ENCODE data around the gene MGAT1.
"Not testable (repeated sequence)": the region's sequence is repeated elsewhere in the genome, so short reads cannot be mapped to it uniquely, and the experiment has no call there.

MGAT1 gene

DNA sequence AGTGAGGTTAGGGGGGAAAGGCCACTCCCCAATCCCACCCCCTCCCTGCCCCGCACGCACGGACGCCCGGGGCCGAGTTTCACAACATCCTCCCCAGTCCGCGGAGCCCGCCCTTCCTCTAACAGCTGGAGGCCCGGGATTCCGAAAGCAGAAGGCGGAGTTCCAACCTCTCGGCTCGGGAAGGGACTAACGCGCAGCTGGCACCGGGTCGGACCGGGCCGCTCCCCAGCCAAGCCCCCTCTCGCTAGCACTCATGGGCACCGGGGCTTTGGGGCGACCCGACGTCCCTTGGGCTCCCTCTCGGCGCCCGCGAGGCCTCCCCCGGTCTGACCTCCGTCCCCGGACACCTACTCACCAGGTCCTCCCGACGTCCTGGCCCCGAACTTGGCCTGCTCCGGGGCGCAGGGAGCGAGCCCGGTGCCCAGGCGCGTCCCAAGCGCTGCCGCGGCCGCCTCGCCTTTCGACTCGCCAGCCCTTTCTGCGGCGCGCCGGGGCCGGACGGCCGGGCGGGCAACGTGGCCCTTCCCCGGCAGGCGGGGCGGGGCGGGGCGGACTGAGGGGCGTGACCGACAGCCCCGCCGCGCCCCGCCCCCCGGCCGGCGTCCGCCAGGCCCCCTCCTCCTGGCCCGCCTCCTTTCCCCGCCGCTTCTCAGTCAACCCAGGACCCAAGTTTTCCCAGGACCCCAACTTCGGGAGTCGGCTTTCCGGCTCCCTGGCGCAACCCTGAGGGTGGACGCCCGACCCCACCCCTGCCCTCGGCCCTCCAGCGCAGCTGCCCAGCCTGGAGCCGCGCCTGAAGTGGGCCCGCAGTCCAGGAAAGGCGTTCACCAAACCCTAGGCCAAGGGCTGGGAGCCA is at the start of gene MGAT1:
TSS of gene MGAT1 (minus strand) at position 482 of the 856 bp plus-strand sequence. CDS start 9,835 bp downstream, outside the sequence.
- DNase-seq (ENCODE audit: low read depth), result peak; percentile 65

GRCh38 chr5:180850434-180851078 is 48.0 kb upstream of the MGAT1 start:
- DNase-seq (ENCODE audit: low read depth), result no peak

DNA sequence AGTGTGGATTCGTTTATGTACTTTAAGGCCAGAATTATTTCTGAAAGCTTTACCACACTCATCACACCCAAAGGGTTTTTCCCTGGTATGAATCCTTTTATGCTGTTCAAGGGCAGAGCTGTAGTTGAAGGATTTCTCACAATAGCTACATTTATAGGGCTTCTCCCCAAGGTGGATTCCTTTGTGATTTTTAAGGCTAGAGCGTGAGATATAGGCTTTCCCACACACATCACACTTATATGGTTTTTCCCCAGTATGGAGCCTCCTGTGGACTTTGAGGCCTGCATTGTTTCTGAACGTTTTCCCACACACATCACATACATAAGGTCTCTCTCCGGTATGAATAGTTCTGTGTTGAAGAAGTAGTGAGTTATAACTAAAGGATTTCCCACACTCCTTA is 47.2 kb upstream of the MGAT1 start:
- no peak for DNase-seq (ENCODE audit: low read depth)

- DNase-seq (ENCODE audit: low read depth), result no peak
Observed at GRCh38 chr5:180848878-180849277, 46.3 kb upstream of the MGAT1 start.

DNA sequence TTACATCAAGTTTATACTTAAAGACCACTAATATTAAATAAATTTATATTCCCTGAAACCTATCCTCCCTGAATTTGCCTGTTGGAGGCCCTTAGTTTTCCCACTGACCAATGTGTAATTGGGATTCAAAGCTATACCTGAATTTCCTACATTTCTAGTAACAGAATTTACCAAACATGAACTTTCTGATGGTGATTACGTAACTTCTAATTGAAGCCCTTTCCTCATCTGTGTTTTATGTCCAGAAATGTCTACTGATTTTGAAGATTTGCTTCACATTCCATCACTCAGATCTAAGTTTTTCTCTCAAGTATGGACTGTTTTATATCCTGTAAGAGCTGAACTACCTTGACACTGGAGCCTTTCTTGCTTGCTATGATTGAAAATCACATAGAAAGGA is 45.7 kb upstream of the MGAT1 start:
- no peak for DNase-seq (ENCODE audit: low read depth)

DNA sequence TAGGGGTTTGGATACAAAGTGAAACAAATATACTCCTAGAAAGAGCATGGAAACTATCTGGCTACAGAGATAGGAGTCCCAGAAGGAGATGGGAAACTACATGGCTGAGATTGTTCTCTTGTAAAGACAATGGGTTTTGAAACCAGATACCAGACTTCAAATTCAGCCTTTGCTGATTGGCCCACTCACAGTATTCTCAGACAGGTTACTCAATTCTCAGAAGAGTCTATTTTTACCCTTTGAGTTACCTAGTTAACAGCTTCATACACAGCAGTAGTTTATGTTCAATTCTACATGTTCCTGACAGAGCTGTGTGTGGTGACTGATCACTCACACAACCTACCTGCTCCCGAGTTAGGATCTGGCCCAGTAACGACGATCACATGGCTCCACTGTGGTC is 44.4 kb upstream of the MGAT1 start:
- DNase-seq (ENCODE audit: low read depth), result no peak

DNA sequence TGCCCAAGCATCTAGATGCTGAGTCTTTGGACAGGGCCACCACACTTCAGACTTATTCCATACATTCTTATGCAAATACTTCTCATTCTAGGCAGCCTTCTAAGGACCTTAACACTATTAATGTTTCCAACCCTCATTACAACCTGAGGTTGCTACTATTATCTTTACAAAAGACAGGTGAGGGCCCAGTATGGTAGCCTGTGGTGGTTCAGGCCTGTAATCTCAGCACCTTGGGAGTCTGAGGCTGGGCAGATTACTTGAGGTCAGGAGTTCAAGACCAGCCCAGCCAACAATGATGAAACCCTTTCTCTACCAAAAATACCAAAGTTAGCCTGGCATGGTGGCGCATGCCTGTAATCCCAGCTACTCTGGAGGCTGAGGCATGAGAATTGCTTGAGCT is 42.3 kb upstream of the MGAT1 start:
- no peak for DNase-seq (ENCODE audit: low read depth)

- DNase-seq (ENCODE audit: low read depth), result no peak
Observed at GRCh38 chr5:180844432-180844831, 41.8 kb upstream of the MGAT1 start.

- DNase-seq (ENCODE audit: low read depth), result no peak
Observed at GRCh38 chr5:180839935-180840334, 37.3 kb upstream of the MGAT1 start.

- DNase-seq (ENCODE audit: low read depth), result no peak
Observed at GRCh38 chr5:180839227-180839626, 36.6 kb upstream of the MGAT1 start.

DNA sequence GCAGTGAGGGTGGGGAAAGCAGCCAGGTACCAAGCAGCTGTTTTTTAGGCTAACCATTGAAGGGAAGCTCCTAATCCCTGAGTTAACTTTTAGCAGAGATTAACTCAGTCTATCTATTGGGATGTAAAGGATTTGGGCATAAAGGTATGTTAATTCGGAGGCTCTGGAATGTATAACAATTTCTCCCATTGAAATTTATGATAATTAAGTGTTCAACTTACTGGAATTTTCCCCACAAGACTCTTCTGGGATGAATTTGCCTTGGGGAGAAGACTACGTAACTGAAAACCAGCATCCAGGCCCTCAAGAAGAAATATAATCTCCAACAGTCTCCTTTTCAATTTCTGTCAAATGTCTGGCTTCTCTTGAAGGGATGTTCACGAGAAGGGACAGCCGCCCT is 34.9 kb upstream of the MGAT1 start:
- DNase-seq (ENCODE audit: low read depth), result no peak

DNA sequence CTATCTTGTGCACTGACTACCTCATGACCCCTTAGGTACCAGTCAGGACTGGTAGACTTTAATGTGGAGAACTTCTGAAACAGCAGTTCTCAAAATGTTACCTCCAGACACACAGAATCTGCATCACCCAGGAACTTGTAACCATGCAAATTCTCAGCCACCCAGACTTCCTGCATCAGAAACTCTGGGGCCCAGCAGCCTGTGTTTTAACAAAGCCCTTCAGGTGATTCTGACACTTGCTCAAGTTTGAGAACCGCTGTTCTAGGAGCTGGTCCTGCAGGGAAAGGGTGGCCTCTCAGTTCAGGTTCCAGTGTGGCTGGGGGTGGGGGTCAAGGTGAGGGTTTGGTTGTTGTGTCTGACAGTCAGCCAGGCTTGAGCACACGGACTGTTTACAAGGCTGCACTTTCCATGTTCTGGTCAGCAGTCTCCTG is 30.0 kb upstream of the MGAT1 start:
- DNase-seq (ENCODE audit: low read depth), result no peak

DNA sequence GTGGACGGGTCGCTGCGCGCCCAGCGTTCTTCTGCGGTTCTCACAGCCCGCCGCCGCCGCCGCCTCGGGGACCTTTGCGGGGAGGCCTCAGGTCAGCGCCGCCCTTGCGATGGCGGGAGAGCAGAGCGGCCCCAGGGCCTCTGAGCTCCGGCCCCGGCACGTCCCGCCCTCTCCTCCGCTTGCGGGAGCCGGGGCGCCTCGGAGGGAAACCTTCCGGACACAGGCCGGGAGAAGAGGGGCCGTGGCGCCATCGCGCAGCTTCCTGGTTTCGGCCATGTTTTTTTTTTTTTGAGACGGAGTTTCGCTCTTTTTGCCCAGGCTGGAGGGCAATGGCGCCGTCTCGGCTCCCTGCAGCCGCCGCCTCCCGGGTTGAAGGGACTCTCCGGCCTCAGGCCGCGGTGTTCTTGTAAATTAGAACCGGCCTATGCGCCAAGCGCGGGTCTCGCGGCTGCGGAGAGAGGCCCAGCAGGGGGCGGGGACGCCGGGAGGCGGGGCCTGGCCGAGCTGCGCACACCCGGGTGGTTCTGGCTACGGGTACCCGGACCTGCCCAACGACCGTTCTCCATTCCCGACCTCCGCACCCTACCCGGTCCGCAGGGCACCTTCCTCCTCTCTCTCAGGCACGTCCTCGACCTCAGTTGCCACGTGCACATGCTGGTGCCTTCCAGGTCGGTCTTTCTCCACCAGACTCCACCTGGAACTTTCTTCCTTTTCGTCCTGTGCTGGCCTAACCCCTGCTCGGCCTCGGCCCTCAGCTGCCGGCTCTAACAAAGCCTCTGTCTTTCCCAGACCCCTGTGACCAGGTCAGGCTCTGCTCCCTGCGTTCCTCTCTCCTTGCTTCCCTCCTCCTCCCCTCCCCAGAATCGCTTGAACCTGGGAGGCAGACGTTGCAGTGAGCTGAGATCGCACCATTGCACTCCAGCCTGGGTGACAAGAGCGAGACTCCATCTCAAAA is 28.8 kb upstream of the MGAT1 start:
- peak; percentile 70 for DNase-seq (ENCODE audit: low read depth)

DNA sequence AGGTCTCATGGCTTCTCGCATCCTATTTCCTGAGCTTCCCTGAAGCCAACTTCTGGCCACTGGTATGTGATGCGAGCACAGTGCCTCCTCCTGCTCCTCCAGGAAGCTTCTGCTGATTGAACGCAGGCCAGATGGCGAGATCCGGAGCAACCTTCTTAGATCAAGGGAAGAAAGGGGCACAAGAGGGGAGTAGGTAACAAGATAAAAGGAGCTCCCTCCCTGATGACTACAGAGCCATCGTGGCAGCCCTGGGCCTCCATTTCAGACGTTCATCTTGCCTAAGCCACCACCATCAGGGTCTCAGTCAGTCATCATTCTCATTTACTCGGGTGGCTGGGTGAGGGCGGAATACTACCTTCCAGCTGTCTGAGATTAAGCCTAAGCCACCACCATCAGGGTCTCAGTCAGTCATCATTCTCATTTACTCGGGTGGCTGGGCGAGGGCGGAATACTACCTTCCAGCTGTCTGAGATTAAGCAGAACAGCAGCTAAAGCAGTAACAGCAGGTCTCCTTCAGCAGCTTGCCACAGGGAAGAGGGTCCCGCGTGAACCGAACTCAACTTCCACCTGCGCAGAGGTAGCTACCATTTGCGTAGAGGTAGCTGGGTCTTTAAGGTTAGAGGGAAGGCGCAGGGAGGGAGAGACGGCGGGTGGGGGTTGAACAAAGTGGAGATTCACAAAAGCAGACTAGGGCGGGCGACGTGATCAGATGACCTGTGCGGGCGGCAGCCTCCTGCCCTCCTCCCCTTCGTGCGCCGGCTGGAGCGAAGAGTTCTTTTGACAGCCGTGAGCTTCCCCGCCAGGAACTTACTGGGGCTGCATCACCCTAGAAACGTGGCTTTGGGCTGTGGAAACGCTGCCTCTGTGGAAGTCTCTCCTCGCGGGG is 27.9 kb upstream of the MGAT1 start:
- DNase-seq (ENCODE audit: low read depth), result peak; percentile 60

- DNase-seq (ENCODE audit: low read depth), result no peak
Observed at GRCh38 chr5:180829726-180830125, 27.1 kb upstream of the MGAT1 start.

DNA sequence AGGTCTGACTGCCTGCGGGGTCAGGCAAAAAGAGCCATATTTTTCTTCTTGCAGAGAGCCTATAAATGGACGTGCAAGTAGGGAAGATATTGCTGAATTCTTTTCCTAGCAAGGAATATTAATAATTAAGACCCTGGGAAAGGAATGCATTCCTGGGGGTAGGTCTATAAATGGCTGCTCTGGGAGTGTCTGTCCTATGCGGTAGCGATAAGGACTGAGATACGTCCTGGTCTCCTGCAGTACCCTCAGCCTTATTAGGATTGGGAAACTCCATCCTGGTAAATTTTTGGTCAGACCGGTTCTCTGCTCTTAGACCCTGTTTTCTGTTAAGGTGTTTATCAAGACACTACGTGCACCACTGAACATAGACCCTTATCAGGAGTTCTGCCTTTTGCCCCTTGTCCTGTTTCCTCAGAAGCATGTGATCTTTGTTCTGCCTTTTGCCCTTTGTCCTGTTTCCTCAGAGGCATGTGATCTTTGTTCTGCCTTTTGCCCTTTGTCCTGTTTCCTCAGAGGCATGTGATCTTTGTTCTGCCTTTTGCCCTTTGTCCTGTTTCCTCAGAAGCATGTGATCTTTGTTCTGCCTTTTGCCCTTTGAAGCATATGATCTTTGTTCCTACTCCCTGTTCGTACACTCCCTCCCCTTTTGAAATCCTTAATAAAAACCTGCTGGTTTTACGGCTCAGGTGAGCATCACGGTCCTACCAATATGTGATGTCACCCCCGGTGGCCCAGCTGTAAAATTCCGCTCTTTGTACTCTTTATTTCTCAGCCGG is 26.3 kb upstream of the MGAT1 start:
- DNase-seq (ENCODE audit: low read depth), result not testable (repeated sequence)

DNA sequence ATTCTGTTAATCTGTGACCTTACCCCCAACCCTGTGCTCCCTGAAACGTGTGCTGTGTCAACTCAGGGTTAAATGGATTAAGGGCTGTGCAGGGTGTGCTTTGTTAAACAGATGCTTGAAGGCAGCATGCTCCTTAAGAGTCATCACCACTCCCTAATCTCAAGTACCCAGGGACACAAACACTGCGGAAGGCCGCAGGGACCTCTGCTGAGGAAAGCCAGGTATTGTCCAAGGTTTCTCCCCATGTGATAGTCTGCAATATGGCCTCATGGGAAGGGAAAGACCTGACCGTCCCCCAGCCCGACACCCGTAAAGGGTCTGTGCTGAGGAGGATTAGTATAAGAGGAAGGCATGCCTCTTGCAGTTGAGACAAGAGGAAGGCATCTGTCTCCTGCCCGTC is 24.8 kb upstream of the MGAT1 start:
- DNase-seq (ENCODE audit: low read depth), result not testable (repeated sequence)

- no peak for DNase-seq (ENCODE audit: low read depth)
Observed at GRCh38 chr5:180825768-180826525, 23.3 kb upstream of the MGAT1 start.

GRCh38 chr5:180824630-180825476 is 22.2 kb upstream of the MGAT1 start:
- no peak for DNase-seq (ENCODE audit: low read depth)
